Ishikawa (cell line): Measurements from ENCODE around the gene CBFA2T2.

Experiments
- CEBPB ChIP-seq: IDR thresholded peaks from 2 replicates; pipeline ENCODE4 v1.6.1; 2012
- CREB1 ChIP-seq: IDR thresholded peaks from 2 replicates; pipeline ENCODE4 v1.6.1; 2012; ENCODE audit warnings: low read depth
- EGR1 ChIP-seq: IDR thresholded peaks from 2 replicates; pipeline ENCODE4 v1.6.1; 2012
- EP300 ChIP-seq: IDR thresholded peaks from 2 replicates; pipeline ENCODE4 v1.6.1; 2012; ENCODE audit warnings: borderline replicate concordance
- FOXM1 ChIP-seq: IDR thresholded peaks from 2 replicates; pipeline ENCODE4 v1.6.1; 2012; ENCODE audit warnings: low read depth, borderline replicate concordance
- MAX ChIP-seq: IDR thresholded peaks from 2 replicates; pipeline ENCODE4 v1.6.1; 2012
- NFIC ChIP-seq: IDR thresholded peaks from 2 replicates; pipeline ENCODE4 v1.6.1; 2012
- RAD21 ChIP-seq: IDR thresholded peaks from 2 replicates; pipeline ENCODE4 v1.6.1; 2012; ENCODE audit warnings: low read depth
- REST ChIP-seq: IDR thresholded peaks from 2 replicates; pipeline ENCODE4 v1.6.1; 2012; ENCODE audit warnings: low read depth, mild to moderate bottlenecking
- TAF1 ChIP-seq: IDR thresholded peaks from 2 replicates; pipeline ENCODE4 v1.6.1; 2012; ENCODE audit warnings: low read depth, mild to moderate bottlenecking
- TCF12 ChIP-seq: IDR thresholded peaks from 2 replicates; pipeline ENCODE4 v1.6.1; 2012; ENCODE audit warnings: low read depth
- TEAD4 ChIP-seq: IDR thresholded peaks from 2 replicates; pipeline ENCODE4 v1.6.1; 2012
- USF1 ChIP-seq: IDR thresholded peaks from 2 replicates; pipeline ENCODE4 v1.6.1; 2012
- YY1 ChIP-seq: IDR thresholded peaks from 2 replicates; pipeline ENCODE4 v1.6.1; 2012; ENCODE audit warnings: low read depth
- ZBTB7A ChIP-seq: IDR thresholded peaks from 2 replicates; pipeline ENCODE4 v1.6.1; 2012; ENCODE audit warnings: low read depth

The CBFA2T2 gene

DNA sequence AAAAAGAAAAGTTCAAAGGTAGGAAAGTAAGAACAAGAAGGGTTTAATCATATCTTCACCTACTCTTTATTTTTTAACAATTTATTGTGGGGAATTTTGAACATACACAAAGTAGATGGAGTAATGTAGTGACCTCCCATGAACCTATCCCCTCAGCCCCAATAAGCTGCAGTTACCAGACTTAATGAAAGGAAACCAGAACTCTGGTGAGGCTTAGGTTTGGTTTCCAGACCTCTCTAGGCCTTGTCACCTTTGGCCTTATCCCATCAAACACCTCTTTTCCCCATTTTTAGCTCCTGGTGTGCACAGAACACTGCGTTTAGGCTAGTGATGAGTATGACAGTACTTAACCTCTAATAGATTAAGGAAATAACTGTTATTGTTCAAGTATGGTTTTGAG is 42.0 kb downstream of the CBFA2T2 start:
- TF ChIP-seq YY1 (no peak), RAD21 (no peak), CREB1 (no peak), TCF12 (no peak), USF1 (no peak), NFIC (no peak), CEBPB (no peak), FOXM1 (no peak), ZBTB7A (no peak), TEAD4 (no peak), EGR1 (no peak), EP300 (no peak), TAF1 (no peak), REST (no peak), MAX (no peak)

GRCh38 chr20:33532753-33533459 is 43.0 kb downstream of the CBFA2T2 start:
- TF ChIP-seq CREB1, result no peak
- TF ChIP-seq MAX, result no peak
- TF ChIP-seq CEBPB, result no peak
- no peak for TF ChIP-seq EP300
- TF ChIP-seq REST, result no peak
- no peak for TF ChIP-seq USF1
- TF ChIP-seq TEAD4, result no peak
- TF ChIP-seq ZBTB7A, result no peak
- TF ChIP-seq FOXM1, result no peak
- TF ChIP-seq RAD21, result no peak
- TF ChIP-seq EGR1, result no peak
- no peak for TF ChIP-seq TCF12
- no peak for TF ChIP-seq TAF1
- no peak for TF ChIP-seq NFIC
- TF ChIP-seq YY1, result no peak

DNA sequence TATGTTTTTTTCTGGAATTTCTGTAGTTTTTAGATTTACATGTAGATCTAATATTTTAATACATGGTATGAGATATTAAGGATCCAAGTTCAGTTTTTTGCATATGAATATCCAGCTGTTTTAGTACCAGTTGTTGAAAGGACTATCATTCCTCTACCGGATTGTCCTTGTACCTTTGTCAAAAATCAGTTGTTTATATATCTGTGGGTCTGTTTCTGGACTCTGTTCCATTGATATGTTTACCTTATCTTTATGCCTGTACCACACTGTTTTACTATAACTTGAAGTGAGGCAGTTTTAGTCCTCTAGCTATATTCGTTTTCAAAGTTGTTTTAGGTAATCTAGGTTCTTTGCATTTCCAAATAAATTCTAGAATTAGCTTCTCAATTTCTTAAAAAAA is 47.7 kb downstream of the CBFA2T2 start:
- TF ChIP-seq EP300, result no peak
- TF ChIP-seq NFIC, result no peak
- no peak for TF ChIP-seq TCF12
- no peak for TF ChIP-seq TEAD4
- TF ChIP-seq CEBPB, result no peak
- no peak for TF ChIP-seq ZBTB7A
- no peak for TF ChIP-seq MAX
- no peak for TF ChIP-seq RAD21
- no peak for TF ChIP-seq FOXM1
- no peak for TF ChIP-seq CREB1
- TF ChIP-seq EGR1, result no peak
- TF ChIP-seq USF1, result no peak
- TF ChIP-seq REST, result no peak
- no peak for TF ChIP-seq TAF1
- TF ChIP-seq YY1, result no peak
